HepG2 (cell line): ENCODE results near the gene CDO1. TPM values are rescaled to one million over a fixed set of nuclear protein-coding genes. Genes with fewer than 3 reads are reported as not detected.

ENCODE experiments used
- CREB1 ChIP-seq, 2 experiments: fragments of 450-650 bp in 1 of 2; IDR thresholded peaks; 2 replicates each; pipeline ENCODE4 v1.6.1; 2016 to 2017; ENCODE audit warnings: control low read depth in 1 of 2, mild to moderate bottlenecking in 1 of 2, missing compliant biosample characterization in 1 of 2, missing genetic modification characterization in 1 of 2
- FOXA1 ChIP-seq, 2 experiments: fragments of 450-650 bp in 1 of 2; sonication (generic) in 1 of 2; formaldehyde crosslinking in 1 of 2; IDR thresholded peaks; 2 replicates each; pipeline versions ENCODE4 v1.4.0 to v1.6.1; 2016 to 2020; ENCODE audit warnings: missing genetic modification reagents in 1 of 2
- HCFC1 ChIP-seq: fragments of 150-350 bp; IDR thresholded peaks from 2 replicates; pipeline ENCODE4 v1.6.1; 2014; ENCODE audit warnings: low read depth, low read length
- HNF4A ChIP-seq: sonication (generic); formaldehyde crosslinking; IDR thresholded peaks from 2 replicates; pipeline ENCODE4 v1.4.0; 2020; ENCODE audit warnings: missing genetic modification reagents
- MAFF ChIP-seq: IDR thresholded peaks from 2 replicates; pipeline ENCODE4 v1.6.1; 2011; ENCODE audit warnings: low read depth, low read length, improper control_type of control experiment
- MAFG ChIP-seq: sonication (generic); formaldehyde crosslinking; IDR thresholded peaks from 2 replicates; pipeline ENCODE4 v1.5.1; 2020; ENCODE audit warnings: mild to moderate bottlenecking, missing genetic modification reagents
- MBNL3 ChIP-seq: fragments of 250-450 bp; sonication (Bioruptor Pico); conservative IDR thresholded peaks from 2 replicates; pipeline ENCODE4 v1.8.0; 2022; ENCODE audit warnings: mild to moderate bottlenecking, inconsistent platforms
- PRPF4 ChIP-seq: fragments of 200-400 bp; formaldehyde crosslinking; IDR thresholded peaks from 2 replicates; pipeline ENCODE4 v1.6.1; 2016; ENCODE audit warnings: low read length, low read depth; ENCODE audit not compliant: poor library complexity, severe bottlenecking
- ZFP36L2 ChIP-seq: sonication (generic); formaldehyde crosslinking; IDR thresholded peaks from 2 replicates; pipeline ENCODE4 v1.4.0; 2020; ENCODE audit warnings: missing genetic modification reagents
- ZNF44 ChIP-seq: sonication (generic); formaldehyde crosslinking; IDR thresholded peaks from 2 replicates; pipeline ENCODE4 v1.5.1; 2020; ENCODE audit warnings: mild to moderate bottlenecking, missing genetic modification reagents
- ZNF615 ChIP-seq: sonication (generic); formaldehyde crosslinking; IDR thresholded peaks from 2 replicates; pipeline ENCODE4 v1.5.0; 2020; ENCODE audit warnings: mild to moderate bottlenecking, missing genetic modification reagents, borderline replicate concordance
- ZSCAN30 ChIP-seq: sonication (generic); formaldehyde crosslinking; IDR thresholded peaks from 2 replicates; pipeline ENCODE4 v1.5.0; 2020; ENCODE audit warnings: mild to moderate bottlenecking, missing genetic modification reagents
- polyA plus RNA-seq, 8 experiments: library from polyadenylated mRNA; depleted of rRNA in 3 of 8; stranded (reverse) in 7 of 8; unstranded in 1 of 8; fragments of >200 nt; fragmentation: Illumina TruSeq in 4 of 8; extraction: Trizol in 4 of 8; gene quantifications; 2 replicates each; pipeline versions ENCODE4 v1.2.1 to v1.2.3, GENCODE V29; 2011 to 2016; ENCODE audit warnings: low read depth in 4 of 8, missing spikeins in 1 of 8, mixed read lengths in 1 of 8; ENCODE audit not compliant: insufficient read depth in 1 of 8
- total RNA-seq, 5 experiments: library from RNA; depleted of rRNA; stranded (reverse); fragments of >200 nt; fragmentation: Illumina TruSeq; extraction: Trizol; gene quantifications; 2 replicates each; pipeline ENCODE4 v1.2.3, GENCODE V29; 2016; ENCODE audit warnings: low read depth in 1 of 5
- TF ChIP-seq, protein P1 (sequence below): sonication (generic); formaldehyde crosslinking; IDR thresholded peaks from 2 replicates; pipeline ENCODE4 v1.5.1; 2020; ENCODE audit warnings: mild to moderate bottlenecking, missing genetic modification reagents, moderate library complexity
- TF ChIP-seq, protein P2 (sequence below): sonication (generic); formaldehyde crosslinking; IDR thresholded peaks from 2 replicates; pipeline ENCODE4 v1.4.0; 2020; ENCODE audit warnings: missing genetic modification reagents
- TF ChIP-seq, protein P3 (sequence below): sonication (generic); formaldehyde crosslinking; IDR thresholded peaks from 2 replicates; pipeline ENCODE4 v1.4.0; 2020; ENCODE audit warnings: missing genetic modification reagents
- TF ChIP-seq, protein P4 (sequence below): sonication (generic); formaldehyde crosslinking; IDR thresholded peaks from 2 replicates; pipeline ENCODE4 v1.4.0; 2020; ENCODE audit warnings: mild to moderate bottlenecking, missing genetic modification reagents, borderline replicate concordance

The CDO1 gene
- total and polyA plus RNA-seq, 2 of the 13 experiments (the other 11 are each of a cell fraction or from before 2014, with no cell fraction given), result 3.2 to 4.4 TPM

DNA sequence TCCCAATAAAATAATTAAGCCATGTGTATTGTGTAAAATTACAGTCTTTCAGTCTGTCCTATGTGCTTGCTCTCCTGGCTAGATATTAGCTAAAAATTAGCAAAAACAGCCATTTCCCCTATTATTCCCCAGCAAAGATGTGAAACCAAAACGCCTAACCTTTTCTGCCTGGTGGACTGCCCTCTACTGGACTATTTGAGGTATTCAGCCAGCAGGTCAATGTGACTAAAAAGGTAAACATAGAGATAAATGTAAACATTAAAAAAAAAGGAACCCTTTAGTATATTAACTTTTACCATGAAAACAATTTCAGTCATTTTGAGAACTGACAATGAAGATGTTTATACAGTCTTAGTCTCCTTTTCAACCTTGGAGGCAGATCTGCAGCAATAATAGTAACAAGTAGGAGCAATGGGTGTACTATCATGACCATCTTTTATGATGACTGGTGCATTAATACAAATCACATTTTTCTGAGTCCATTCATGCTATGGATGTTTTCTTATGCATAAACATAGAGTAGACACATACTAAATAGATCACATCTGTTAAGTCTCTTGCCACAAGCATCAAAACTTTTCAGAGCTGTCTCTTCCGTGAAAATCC, 14.8 kb upstream of the CDO1 start (continued):
- TF ChIP-seq, protein P1, sequence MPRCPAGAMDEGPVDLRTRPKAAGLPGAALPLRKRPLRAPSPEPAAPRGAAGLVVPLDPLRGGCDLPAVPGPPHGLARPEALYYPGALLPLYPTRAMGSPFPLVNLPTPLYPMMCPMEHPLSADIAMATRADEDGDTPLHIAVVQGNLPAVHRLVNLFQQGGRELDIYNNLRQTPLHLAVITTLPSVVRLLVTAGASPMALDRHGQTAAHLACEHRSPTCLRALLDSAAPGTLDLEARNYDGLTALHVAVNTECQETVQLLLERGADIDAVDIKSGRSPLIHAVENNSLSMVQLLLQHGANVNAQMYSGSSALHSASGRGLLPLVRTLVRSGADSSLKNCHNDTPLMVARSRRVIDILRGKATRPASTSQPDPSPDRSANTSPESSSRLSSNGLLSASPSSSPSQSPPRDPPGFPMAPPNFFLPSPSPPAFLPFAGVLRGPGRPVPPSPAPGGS, result no peak
- TF ChIP-seq FOXA1 (IDR thresholded peaks at IDR 0.05) (0 out of 2 replicates have a peak, but pooled peaks have one; percentile 31), FOXA1 (CRISPR knock-in tag; IDR thresholded peaks at IDR 0.05) (peak; percentile 52; the same call in 1 of the 2 replicates), HCFC1 (no peak), ZNF44 (no peak), PRPF4 (no peak), CREB1 (IDR thresholded peaks at IDR 0.05) (no peak), CREB1 (CRISPR knock-in tag; IDR thresholded peaks at IDR 0.05) (peak; percentile 49), ZSCAN30 (CRISPR knock-in tag) (no peak), MAFG (CRISPR knock-in tag) (no peak), ZFP36L2 (CRISPR knock-in tag) (no peak), MBNL3 (CRISPR knock-in tag) (no peak), ZNF615 (CRISPR knock-in tag) (no peak), HNF4A (CRISPR knock-in tag) (no peak), MAFF (peak; percentile 58)
- TF ChIP-seq, protein P2, sequence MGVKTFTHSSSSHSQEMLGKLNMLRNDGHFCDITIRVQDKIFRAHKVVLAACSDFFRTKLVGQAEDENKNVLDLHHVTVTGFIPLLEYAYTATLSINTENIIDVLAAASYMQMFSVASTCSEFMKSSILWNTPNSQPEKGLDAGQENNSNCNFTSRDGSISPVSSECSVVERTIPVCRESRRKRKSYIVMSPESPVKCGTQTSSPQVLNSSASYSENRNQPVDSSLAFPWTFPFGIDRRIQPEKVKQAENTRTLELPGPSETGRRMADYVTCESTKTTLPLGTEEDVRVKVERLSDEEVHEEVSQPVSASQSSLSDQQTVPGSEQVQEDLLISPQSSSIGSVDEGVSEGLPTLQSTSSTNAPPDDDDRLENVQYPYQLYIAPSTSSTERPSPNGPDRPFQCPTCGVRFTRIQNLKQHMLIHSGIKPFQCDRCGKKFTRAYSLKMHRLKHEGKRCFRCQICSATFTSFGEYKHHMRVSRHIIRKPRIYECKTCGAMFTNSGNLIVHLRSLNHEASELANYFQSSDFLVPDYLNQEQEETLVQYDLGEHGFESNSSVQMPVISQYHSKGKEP, result no peak
- TF ChIP-seq, protein P3, sequence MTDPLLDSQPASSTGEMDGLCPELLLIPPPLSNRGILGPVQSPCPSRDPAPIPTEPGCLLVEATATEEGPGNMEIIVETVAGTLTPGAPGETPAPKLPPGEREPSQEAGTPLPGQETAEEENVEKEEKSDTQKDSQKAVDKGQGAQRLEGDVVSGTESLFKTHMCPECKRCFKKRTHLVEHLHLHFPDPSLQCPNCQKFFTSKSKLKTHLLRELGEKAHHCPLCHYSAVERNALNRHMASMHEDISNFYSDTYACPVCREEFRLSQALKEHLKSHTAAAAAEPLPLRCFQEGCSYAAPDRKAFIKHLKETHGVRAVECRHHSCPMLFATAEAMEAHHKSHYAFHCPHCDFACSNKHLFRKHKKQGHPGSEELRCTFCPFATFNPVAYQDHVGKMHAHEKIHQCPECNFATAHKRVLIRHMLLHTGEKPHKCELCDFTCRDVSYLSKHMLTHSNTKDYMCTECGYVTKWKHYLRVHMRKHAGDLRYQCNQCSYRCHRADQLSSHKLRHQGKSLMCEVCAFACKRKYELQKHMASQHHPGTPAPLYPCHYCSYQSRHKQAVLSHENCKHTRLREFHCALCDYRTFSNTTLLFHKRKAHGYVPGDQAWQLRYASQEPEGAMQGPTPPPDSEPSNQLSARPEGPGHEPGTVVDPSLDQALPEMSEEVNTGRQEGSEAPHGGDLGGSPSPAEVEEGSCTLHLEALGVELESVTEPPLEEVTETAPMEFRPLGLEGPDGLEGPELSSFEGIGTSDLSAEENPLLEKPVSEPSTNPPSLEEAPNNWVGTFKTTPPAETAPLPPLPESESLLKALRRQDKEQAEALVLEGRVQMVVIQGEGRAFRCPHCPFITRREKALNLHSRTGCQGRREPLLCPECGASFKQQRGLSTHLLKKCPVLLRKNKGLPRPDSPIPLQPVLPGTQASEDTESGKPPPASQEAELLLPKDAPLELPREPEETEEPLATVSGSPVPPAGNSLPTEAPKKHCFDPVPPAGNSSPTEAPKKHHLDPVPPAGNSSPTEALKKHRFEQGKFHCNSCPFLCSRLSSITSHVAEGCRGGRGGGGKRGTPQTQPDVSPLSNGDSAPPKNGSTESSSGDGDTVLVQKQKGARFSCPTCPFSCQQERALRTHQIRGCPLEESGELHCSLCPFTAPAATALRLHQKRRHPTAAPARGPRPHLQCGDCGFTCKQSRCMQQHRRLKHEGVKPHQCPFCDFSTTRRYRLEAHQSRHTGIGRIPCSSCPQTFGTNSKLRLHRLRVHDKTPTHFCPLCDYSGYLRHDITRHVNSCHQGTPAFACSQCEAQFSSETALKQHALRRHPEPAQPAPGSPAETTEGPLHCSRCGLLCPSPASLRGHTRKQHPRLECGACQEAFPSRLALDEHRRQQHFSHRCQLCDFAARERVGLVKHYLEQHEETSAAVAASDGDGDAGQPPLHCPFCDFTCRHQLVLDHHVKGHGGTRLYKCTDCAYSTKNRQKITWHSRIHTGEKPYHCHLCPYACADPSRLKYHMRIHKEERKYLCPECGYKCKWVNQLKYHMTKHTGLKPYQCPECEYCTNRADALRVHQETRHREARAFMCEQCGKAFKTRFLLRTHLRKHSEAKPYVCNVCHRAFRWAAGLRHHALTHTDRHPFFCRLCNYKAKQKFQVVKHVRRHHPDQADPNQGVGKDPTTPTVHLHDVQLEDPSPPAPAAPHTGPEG (CRISPR knock-in tag), result no peak
- TF ChIP-seq, protein P4, sequence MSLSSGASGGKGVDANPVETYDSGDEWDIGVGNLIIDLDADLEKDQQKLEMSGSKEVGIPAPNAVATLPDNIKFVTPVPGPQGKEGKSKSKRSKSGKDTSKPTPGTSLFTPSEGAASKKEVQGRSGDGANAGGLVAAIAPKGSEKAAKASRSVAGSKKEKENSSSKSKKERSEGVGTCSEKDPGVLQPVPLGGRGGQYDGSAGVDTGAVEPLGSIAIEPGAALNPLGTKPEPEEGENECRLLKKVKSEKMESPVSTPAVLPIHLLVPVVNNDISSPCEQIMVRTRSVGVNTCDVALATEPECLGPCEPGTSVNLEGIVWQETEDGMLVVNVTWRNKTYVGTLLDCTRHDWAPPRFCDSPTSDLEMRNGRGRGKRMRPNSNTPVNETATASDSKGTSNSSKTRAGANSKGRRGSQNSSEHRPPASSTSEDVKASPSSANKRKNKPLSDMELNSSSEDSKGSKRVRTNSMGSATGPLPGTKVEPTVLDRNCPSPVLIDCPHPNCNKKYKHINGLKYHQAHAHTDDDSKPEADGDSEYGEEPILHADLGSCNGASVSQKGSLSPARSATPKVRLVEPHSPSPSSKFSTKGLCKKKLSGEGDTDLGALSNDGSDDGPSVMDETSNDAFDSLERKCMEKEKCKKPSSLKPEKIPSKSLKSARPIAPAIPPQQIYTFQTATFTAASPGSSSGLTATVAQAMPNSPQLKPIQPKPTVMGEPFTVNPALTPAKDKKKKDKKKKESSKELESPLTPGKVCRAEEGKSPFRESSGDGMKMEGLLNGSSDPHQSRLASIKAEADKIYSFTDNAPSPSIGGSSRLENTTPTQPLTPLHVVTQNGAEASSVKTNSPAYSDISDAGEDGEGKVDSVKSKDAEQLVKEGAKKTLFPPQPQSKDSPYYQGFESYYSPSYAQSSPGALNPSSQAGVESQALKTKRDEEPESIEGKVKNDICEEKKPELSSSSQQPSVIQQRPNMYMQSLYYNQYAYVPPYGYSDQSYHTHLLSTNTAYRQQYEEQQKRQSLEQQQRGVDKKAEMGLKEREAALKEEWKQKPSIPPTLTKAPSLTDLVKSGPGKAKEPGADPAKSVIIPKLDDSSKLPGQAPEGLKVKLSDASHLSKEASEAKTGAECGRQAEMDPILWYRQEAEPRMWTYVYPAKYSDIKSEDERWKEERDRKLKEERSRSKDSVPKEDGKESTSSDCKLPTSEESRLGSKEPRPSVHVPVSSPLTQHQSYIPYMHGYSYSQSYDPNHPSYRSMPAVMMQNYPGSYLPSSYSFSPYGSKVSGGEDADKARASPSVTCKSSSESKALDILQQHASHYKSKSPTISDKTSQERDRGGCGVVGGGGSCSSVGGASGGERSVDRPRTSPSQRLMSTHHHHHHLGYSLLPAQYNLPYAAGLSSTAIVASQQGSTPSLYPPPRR (CRISPR knock-in tag), result no peak
